HG03196 (cell line): ENCODE data around the gene DPP6.

Source experiments
- ATAC-seq: cut with Tn5 transposase; IDR thresholded peaks from one replicate; pipeline ENCODE4 v1.9.1; 2021; ENCODE audit not compliant: unreplicated experiment

Gene DPP6

DNA sequence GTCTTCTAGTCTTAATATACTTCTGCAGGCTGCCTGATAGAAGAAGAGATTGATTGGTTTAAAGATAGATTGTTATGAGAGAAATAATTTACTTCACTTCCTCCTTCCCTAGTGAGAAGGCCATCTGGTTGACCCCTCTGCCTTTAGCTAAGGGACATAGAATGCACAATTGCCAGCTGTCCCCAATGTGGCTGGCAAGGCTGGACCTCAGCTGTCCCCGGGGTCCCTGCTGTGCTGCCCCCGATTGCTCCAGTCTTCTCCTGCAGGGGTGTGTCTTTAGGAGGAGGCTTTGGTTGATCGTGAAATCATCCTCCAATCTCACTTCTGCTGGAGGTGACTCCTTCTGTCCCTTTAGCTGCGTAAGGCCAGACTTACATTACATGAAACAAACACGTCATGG lies 388.5 kb downstream of the DPP6 start:
- ATAC-seq = no peak

DNA sequence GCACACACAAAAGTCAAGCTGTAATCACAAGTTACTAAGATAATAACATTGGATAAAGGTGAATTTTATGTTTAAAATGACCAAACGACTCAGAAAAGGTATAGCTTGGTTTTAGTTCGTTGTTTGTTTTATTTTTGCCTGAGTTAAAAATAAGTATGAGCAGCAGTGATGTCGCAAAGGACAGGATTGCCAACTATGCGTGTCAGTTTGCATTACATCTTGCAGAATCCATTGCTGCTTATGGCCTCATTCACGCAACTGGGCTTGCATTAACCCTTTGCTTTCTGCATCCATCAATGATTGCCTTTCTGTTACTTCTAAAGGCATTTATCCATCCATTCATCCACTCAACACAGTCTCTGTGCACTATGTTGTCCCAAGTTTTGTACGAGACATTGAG lies 389.6 kb downstream of the DPP6 start:
- ATAC-seq = no peak

DNA sequence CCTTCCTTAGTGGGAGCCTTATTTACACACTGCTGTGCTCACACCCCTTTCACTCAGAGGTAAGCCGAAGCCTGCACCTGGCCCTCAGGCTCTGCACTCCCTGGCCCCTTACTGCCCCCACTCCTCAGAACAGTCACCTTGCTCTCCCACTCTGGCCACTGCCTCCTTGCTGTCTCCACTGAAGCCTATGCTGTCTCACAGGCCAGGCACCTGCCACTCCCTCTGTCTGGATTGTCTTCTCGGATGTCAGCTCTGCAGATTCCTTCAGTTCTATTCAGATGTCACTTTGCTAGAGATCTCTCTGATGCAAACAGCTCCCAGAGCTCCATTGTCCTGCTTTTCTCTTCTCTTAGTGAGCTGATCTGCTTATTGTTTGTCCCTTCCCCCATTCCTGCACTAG lies 390.7 kb downstream of the DPP6 start:
- no peak for ATAC-seq

DNA sequence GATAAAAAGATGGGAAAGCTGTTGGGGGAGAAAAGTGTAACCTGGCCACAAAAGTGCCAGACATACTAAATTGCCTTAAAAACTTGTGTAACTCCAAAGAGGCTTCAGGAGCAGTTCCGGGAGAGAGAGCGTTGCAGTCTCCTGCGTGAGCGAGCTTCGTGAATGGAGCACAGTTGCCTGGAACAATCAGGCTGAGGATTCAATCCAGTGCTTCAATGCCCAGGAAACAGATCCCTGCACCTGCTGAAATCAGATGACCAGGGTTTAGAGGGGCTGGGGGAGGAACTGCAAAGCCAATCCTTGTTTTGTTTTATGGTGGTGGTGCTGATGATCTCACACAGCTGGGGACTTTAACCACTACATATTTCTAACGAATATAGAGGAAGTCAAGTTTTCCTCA lies 398.3 kb downstream of the DPP6 start:
- no peak for ATAC-seq

DNA sequence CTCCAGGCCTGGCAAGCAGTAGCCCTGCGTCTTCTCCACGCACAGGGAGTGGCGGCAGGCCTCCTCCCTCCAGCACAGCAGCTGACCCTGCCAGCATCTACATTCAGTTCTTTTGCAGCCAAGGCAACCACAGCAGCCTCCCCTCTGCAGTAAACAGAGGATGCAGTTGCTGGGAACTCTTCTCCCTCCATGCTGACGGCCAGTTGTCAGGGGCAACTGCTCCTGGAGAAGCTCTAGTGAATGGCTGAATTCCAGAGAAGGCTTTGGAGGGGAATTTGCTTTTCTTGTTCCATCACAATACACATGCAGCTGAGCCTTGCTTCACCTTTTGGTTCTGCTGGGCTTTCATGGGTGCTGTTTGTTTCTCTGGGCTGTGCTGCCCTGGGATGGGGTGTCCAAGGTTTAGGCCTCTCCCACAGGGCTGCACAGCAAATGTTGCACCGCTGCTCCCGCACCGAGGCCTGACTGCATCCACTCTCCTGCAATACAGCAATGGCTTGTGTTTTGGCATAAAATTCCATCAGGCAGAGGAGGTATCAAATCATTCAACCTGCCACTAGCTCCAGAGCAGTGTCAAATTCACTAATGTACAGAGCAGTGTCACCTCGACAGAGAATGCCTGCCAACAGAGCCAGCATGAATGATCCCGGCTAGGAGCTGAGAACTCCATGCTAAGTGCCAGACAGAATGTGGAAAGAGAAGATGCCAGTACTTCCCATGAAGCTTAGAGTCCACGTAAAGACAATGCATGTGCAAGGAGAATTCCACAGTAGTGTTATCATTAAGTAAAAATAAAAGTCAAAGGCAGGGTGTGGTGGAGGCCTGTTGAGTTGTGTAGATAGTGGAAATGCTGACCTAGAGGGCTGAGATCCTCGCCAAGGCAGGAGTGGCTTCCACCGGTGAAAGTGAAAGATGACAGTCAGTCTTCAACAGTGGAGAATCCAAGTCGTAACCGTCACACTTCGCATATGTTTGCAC lies 399.6 kb downstream of the DPP6 start:
- ATAC-seq = no peak

DNA sequence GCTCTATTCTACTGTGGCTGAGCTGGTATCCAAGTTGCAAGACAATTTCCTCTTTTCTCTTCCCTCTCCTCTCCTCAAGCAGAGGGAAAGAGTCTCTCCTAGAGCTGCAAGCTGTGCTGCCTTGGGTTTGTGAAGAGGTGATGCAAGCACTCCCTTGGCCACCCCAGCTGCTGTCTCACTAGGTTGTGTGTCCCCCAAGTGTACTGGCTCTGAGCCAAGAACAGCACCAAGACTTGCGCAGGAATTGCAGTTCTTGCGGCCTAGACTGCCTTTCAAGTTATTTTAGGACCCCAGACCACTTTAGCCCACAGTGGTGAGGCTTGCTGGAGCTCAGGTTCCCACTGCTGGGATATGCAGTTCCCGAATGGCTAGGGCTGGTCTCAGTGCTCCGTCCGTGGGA lies 411.6 kb downstream of the DPP6 start:
- ATAC-seq = no peak

DNA sequence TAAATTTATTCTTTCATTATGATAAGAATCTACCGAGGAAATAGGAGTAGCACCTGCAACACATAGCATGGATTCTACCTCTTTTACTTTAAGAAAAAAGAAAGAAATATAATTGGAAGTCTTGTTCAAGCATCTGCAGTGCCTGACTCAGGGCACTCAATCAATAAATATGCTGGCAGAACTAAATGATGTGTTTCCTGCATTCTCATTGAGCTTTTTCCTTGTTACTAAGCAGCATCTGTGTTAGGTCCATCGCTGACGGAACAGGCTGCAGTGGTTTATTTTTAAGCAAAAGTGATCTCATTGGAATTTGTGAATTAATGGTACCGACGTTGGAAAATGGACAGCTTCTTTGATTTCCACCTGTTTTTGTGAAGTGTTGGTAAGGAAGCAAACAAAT lies 417.5 kb downstream of the DPP6 start:
- no peak for ATAC-seq

DNA sequence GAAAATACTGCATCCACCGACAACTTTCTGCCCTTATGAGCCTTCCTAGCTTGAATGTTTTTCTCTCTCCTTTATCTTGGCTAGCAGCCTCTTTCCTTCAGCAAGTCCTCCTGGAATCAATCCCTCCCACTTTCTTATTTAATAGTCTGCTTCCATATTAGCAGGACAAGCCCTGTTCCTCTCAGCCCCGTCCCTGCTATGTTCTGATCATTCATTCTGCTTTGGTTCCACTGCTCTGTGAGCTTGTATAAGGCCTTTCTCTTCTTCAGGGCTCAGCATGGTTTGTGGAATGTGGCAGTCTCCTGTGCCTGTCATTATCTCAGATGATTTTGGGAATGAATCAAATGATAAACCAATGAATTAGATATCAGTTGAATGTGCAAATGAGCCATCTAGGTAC lies 420.1 kb downstream of the DPP6 start:
- no peak for ATAC-seq

DNA sequence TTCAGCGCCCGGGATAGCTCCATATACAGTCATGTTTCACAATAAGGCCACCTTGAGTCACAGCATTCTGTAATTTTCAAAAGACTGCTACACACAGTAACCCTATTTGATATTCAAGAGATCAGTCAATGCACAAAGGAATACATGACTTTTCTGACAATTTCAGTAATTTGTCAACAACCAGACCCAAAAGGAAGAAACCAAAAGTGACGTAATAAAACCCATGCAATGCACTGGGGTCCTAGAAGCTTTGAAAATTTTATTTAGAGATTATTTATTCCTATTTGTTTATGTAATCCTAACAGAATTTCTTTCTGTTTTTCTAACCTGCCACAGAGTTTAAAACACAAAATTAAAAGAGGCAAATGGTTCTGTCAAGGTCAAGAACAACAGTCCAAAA lies 421.2 kb downstream of the DPP6 start:
- no peak for ATAC-seq

DNA sequence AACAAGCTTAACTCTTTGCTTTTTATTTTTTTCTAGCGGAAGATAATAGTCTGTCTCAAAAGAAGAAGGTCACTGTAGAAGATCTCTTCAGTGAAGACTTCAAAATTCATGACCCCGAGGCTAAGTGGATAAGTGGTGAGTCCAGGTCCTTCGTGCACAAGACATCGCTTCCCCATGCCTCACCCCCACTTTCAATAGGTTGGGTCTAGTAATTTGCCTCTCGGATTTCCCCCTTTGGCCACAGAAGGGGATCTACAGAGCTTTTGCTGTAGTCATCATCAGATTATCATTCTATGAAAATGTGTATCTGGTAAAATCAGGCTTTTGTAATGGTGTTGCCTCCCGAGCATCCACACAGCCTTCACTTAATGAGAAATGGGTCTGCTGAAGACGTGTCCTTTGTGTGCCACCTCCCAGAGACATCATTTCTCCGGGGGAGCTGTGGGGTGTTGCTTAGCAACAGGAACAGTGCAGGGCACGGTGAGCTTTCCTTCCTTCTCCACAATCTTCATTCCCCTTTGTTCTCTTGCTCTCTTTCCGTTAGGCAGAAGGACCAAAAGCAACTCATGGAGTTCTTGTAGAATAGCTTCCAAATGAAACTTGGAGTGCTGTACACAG lies 422.8 kb downstream of the DPP6 start:
- ATAC-seq = no peak

DNA sequence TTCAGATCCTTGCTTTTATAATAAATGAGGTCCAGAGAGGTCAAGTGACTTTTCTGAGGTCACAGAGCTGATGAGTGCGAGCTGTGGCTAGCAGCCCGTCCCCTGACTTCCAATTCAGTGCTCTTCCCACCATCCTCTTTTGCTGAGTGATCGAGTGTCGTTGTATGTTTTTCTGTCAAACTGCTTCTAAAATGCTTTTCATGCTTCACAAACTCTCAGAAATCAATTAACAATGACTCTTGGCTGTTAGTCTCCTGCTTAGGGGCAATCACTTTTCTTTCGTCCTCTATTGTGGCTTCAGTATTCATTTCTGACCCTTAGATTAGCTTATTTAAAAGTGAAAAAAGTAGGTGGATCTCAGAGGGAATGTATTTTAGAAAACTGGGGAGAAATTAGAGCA lies 423.7 kb downstream of the DPP6 start:
- no peak for ATAC-seq

DNA sequence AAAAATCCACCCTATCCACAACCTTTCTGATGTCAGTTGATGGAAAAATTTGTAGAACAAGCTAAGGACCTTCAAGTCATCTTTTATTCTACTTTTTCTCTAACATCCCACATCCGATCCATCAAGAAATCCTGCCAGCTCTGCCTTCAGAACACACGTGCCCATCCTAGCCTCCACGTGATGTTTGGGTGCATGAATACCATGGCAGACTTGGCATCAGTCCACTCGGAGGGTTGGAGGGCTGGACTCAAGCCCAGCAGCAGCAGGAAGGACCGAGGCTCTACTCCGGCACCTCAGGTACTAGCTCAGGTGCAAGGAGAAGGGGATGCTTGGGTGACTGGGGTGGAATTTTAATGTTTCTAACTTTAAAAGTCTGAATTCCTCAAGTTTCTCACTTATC lies 428.6 kb downstream of the DPP6 start:
- no peak for ATAC-seq

DNA sequence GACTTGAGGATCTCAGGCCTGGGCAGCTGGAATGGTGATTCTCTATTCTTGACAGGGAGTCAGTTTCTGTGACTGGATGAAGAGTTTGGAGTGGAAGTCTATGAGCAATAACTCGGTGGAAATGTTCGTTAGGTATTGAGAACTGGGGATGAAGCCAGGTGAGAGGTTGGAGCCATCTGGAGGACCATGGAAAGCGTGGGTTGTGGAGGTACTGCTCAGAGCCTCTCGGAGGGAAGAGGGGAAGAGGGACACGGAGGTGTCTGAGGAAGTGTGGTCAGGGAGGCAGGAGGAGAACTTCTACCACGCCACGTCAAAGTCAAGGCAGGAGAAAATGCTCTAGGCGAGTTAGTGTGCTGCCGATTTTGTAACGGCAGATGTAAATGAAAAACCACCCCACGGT lies 430.7 kb downstream of the DPP6 start:
- ATAC-seq = no peak

DNA sequence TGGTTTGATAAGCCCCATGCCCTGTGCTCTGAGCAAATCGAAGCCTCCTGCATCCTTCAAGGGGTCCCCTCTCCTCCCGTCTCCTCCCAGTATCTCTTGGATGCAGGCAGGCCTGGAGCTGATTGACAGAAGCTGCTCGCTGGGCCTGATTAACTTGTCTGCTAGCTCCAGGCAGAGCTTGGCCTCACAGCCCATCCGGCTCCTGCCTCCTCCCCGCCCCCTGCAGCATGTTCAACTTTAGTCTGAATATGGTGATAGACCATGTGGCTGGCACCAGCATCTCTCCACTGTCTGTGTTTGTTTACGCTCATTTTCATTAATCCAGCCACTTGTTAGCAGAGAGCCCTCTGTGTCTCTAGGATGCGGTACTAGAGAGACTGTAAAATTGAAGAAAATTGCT lies 432.2 kb downstream of the DPP6 start:
- ATAC-seq = no peak

DNA sequence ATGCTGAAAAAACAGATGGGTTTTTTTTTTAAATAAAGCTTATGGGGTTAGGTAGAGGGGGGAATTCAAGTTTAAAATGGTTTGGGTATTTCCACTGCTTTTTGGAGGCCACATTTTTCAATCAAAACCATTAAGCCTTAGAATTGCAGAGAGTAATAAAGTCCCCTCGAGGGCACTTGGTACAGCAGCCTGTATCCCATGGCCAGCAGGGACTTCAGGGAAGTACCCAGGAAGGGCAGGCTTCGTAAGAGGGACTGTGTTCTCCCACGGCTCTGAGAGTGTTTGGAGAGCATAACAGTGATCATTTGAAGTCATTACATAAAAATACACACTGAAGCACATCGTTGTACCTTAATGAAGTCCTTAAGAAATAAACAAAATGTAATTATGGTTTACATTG lies 432.7 kb downstream of the DPP6 start:
- ATAC-seq = no peak

DNA sequence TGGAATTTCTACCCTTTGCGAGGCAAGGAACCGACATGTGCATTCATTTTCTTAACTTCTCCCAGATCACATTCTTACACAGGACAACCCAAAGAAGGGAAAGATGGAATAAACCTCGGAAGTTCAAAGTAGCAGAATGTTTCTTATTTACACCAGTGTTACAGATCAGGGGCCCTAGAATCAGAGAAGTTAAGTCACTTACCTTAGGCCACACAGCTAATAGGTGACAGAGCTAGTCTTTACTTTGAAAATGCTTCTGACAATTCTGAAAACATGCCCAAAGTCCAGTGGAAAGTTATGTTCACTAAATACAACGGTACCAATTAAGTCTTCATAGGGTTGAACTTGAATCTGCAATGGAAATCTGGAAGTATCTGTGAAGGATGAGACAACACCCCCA lies 437.7 kb downstream of the DPP6 start:
- no peak for ATAC-seq

DNA sequence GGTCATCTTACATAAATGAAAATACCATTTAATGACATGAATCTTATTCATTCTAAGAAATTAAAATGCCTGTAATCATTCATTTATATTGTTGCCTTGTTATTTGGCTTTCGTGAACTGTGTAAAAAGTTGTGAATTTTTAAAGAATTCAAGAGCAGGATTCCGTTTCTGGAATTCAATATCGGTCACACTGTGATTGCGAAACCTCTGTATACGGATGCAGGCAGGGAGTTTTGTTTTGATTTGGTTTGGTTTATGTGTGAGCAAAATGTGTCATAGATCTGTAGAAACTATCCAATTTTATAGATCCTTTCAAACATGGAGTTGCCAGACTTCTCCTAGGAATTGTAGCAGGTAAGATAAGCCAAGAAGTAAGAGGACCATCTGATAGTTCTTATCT lies 441.4 kb downstream of the DPP6 start:
- ATAC-seq = no peak

DNA sequence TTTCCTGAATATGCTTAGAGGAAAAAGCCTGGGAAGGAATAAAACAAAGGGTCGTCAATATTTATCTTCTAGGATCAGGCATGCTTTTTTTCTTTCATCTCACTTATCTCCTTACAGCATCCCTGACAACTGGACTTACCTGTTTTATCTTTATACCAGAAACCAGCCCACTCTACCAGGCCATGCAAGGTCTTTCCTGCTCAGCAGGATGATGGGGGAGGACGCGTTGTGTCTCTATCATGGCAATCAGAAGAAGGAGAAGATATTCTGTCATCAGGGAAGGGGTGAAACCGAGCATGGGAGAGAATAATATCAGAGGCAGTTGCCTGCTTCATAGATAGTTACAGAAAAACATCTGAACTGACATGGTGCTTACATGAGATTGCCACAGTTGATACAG lies 445.6 kb downstream of the DPP6 start:
- no peak for ATAC-seq

DNA sequence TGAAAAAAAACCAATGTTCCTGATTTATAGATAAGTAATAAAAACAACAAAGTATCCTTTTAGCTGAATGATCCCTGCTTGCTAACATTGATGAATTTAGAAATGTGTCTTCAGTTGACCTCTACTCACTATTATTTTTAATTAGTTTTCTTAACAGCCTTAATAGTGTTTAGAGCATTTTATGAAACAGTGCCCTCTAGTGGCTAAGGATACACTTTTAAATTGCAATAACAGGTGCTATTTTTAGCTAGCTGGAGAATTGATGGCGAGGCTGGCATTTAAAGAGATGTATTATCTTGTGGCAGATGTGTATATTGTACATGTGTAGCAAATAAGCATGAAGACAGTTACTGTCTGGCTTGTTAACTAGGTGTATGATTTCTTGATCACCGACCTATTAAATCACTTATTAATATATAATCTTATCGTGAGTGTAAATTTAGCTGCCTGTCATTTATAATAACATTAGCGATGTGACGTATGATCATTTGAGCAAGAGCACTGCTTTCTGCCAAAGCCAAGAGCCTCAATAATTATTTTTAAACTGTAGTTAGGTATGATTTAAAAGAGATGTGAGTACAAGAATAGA lies 451.9 kb downstream of the DPP6 start:
- ATAC-seq = no peak

DNA sequence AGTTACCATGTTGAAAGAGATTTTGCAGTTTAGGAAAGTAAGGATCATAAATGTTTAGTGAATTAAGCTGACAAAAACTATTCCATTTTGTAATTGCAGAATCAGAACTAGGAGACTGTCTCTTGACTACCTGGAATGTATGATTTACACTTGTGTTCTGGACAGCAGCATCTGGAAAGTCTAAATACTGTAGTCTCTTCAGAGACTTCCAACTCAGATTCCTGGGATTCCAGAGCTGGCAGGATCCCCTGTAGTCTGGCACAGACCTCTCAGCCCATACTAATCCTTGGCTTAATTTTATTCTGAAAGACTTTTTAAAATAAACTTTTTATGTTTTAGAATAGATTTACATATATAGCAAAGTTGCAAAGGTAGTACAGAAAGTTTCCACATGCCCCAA lies 452.7 kb downstream of the DPP6 start:
- ATAC-seq = no peak

DNA sequence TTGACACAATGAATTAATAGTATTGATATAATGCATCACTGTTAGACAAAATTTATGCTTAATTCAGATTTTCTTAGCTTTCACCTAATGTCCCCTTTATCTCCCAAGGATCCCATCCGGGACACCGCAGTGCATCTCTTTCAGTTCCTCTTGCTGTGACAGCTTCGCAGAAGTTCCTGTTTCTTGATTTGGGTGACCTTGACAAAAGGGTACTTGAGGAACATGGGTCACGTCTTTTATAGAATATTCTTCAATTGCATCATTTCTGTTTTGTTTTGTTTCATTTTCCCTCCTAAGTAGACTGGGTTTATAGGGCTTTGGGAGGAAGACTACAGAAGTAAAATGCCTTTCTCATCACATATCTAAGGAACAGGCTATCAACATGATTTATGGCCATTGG lies 453.2 kb downstream of the DPP6 start:
- ATAC-seq = no peak

DNA sequence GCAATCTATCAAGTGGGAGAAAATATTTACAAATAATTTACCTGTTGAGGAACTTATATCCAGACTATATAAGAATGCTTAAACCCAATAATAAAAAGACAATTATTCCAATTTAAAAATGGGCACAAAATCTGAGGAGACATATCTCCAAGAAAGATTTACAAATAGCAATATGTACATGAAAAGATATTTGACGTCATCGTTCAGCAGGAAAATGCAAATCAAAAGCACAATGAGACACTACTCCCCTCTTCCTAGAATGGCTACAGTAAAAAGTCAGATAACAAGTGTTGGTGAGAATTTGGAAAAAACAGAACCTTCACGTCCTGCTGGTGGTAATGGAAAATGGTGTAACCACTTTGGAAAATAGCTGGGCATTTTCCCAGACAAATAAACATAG lies 457.0 kb downstream of the DPP6 start:
- no peak for ATAC-seq
